Activated CD4-positive, alpha-beta memory T cell treated with anti-CD3 and anti-CD28 coated beads, Interleukin-2, amount 10 ng/mL, durations not matched to agents 7 days and 5 days (primary cell): ENCODE measurements around the gene FSIP1. TPM values are rescaled to one million over a fixed set of nuclear protein-coding genes. Genes with fewer than 3 reads are reported as not detected.
A peak's percentile ranks its signal among the peaks of the same experiment; 100 is the strongest.

Experiments
- CTCF ChIA-PET: fragments of 350-600 bp; sonication (Branson Sonifier 250); formaldehyde crosslinking; loops from one replicate; lab custom pipeline; 2021; ENCODE audit warnings: antibody characterized with exemption, inconsistent platforms; lab: Charles Lee
- POLR2A ChIA-PET: fragments of 350-600 bp; sonication (Branson Sonifier 250); formaldehyde crosslinking; loops from one replicate; lab custom pipeline; 2021; ENCODE audit warnings: antibody characterized with exemption; lab: Charles Lee
- DNase-seq: peaks from one replicate; pipeline ENCODE4 v3.0.0-alpha.2; 2020
- H3K27ac Mint-ChIP-seq: one replicate; pipeline ENCODE4 v1.8.0; 2021; ENCODE audit warnings: mild to moderate bottlenecking, mixed read lengths
- H3K27me3 Mint-ChIP-seq: one replicate; pipeline ENCODE4 v1.8.0; 2021; ENCODE audit warnings: mixed read lengths
- H3K36me3 Mint-ChIP-seq: one replicate; pipeline ENCODE4 v1.8.0; 2021; ENCODE audit warnings: low read depth, mixed read lengths
- H3K4me1 Mint-ChIP-seq: one replicate; pipeline ENCODE4 v1.8.0; 2021; ENCODE audit warnings: mixed read lengths
- H3K4me3 Mint-ChIP-seq: one replicate; pipeline ENCODE4 v1.8.0; 2021; ENCODE audit warnings: mild to moderate bottlenecking, mixed read lengths
- H3K9me3 Mint-ChIP-seq: one replicate; pipeline ENCODE4 v1.8.0; 2021; ENCODE audit warnings: mixed read lengths
- total RNA-seq, 2 experiments: library from RNA; stranded (reverse); gene quantifications; one replicate each; pipeline ENCODE4 v1.2.3, GENCODE V29; 2021

Gene FSIP1
- total RNA-seq, 2 experiments from 2014 or later, result 0.58 to 0.88 TPM

DNA sequence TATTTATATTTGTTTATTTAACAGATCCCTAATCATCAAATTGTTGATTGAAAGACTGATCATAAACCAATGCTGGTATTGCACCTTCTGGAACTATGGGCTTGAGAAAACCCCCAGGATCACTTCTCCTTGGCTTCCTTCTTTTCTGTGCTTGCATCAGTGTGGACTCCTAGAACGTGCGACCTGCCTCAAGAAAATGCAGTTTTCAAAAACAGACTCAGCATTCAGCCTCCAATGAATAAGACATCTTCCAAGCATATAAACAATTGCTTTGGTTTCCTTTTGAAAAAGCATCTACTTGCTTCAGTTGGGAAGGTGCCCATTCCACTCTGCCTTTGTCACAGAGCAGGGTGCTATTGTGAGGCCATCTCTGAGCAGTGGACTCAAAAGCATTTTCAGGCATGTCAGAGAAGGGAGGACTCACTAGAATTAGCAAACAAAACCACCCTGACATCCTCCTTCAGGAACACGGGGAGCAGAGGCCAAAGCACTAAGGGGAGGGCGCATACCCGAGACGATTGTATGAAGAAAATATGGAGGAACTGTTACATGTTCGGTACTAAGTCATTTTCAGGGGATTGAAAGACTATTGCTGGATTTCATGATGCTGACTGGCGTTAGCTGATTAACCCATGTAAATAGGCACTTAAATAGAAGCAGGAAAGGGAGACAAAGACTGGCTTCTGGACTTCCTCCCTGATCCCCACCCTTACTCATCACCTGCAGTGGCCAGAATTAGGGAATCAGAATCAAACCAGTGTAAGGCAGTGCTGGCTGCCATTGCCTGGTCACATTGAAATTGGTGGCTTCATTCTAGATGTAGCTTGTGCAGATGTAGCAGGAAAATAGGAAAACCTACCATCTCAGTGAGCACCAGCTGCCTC is 187.1 kb downstream of the FSIP1 start:
- Mint-ChIP-seq H3K4me1 (peaks cover 7% of the 10 kb centered on the region), H3K36me3 (no peaks in the 10 kb centered on the region), H3K9me3 (no peaks in the 10 kb centered on the region), H3K27me3 (peaks cover 11% of the 10 kb centered on the region), H3K27ac (no peak overlapping the region), H3K4me3 (no peak overlapping the region)
- POLR2A ChIA-PET, result no interaction called here
- DNase-seq, result no peak
- CTCF ChIA-PET, result interaction anchor here (2.4 kb wide), 1 partner anchor 161 kb away, joined by 17 read pairs; no protein-coding TSS in a partner anchor

DNA sequence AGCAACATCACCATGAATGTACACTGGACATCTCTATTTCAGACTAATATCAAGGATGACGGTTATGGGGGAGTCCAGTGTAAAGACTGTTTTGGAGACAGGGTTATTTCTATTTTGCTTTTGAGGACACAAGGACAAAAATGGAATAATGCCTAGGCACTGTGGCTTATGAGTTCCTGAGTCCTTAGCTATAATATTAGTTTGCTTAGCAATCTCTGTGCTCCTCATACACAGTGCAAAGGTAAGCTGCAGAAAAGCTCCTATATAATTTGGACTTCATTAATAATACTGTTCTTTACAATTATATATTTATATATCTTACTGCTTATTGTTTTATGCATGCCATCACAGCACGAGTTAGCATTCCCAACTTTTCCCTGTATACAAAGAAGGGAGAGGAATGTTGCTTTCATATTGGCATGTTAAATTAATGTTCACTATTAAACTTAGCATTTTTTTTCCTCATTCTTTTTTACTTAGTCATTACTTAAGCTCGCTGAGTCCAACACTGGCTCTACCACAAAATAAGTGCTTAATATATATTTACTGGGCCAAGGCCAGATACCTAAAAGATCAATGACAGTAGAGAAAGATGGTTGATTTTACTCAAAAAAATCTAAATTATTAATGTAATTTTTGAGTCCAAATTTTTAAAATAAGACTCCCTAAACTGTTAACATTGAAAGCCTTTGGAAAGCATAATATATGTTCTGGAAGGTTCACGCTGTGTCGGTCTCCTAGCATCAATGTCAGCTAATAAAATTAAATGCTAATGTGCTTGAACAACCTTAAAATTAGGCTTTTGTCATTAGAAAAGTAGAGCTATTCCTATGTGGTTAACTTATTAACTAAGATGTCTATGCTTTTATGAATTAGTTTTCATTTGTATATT is 187.9 kb downstream of the FSIP1 start:
- no peaks in the 10 kb centered on the region for H3K9me3 Mint-ChIP-seq
- no peaks in the 10 kb centered on the region for H3K36me3 Mint-ChIP-seq
- peaks cover 11% of the 10 kb centered on the region for H3K27me3 Mint-ChIP-seq
- no peak overlapping the region for H3K4me3 Mint-ChIP-seq
- peaks cover 7% of the 10 kb centered on the region for H3K4me1 Mint-ChIP-seq
- ChIA-PET POLR2A (interaction anchor here (0.9 to 1.2 kb wide), 2 partner anchors 10 to 29 kb away, joined by 3 to 4 read pairs; no protein-coding TSS in a partner anchor), CTCF (interaction anchor here (0.7 to 2.4 kb wide), 3 partner anchors 14 to 162 kb away, joined by 3 to 17 read pairs (median 4); partner anchors contain the start of gene THBS1)
- no peak overlapping the region for H3K27ac Mint-ChIP-seq
- DNase-seq, result no peak

DNA sequence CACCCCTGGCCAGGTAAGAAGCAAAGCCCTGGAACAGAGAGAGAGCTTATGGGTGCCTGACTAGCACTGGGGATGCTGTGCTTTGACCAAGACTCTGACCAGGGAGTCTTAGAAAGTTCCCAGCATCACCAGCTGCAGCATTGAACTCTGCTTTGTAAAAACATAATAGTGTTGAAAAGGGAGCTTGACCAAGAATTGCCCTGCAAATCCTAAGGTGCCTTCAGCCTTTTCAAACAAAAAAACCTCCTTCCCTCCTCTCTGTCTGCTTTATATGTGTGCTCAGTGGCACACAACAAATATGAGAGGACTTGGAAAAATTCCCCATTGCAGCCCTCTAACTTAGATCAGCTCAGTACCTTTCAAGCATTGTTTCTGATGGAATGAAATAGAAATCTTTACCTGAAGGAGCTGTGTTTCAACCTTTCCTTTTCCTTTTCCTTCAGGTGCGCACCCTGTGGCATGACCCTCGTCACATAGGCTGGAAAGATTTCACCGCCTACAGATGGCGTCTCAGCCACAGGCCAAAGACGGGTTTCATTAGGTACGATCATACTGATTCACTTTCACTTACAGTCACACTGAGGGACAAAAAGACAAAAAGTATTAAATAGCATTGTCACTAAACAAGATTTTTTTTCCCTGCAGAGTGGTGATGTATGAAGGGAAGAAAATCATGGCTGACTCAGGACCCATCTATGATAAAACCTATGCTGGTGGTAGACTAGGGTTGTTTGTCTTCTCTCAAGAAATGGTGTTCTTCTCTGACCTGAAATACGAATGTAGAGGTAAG is 188.8 kb downstream of the FSIP1 start:
- H3K4me1 Mint-ChIP-seq, result peaks cover 7% of the 10 kb centered on the region
- ChIA-PET CTCF (interaction anchor here (0.7 to 2.4 kb wide), 5 partner anchors 13 to 163 kb away, joined by 3 to 17 read pairs (median 4); partner anchors contain the start of gene THBS1), POLR2A (interaction anchor here (0.9 to 1.2 kb wide), 2 partner anchors 11 to 29 kb away, joined by 3 to 4 read pairs; no protein-coding TSS in a partner anchor)

DNA sequence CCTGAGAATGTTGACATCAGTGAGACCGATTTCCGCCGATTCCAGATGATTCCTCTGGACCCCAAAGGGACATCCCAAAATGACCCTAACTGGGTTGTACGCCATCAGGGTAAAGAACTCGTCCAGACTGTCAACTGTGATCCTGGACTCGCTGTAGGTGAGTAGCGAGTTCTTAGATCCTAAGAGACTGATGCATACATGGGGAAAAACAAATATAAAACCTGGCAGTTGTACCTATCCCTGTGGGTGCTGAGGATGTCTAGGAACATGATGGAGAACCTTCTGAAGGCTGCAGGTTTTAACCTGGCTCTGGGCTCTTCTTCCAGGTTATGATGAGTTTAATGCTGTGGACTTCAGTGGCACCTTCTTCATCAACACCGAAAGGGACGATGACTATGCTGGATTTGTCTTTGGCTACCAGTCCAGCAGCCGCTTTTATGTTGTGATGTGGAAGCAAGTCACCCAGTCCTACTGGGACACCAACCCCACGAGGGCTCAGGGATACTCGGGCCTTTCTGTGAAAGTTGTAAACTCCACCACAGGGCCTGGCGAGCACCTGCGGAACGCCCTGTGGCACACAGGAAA is 189.5 kb downstream of the FSIP1 start:
- POLR2A ChIA-PET, result interaction anchor here (1.2 kb wide), 1 partner anchor 30 kb away, joined by 4 read pairs; no protein-coding TSS in a partner anchor
- H3K4me1 Mint-ChIP-seq, result peaks cover 7% of the 10 kb centered on the region
- CTCF ChIA-PET, result interaction anchor here (0.9 to 2.4 kb wide), 3 partner anchors 13 to 164 kb away, joined by 3 to 17 read pairs (median 5); no protein-coding TSS in a partner anchor
- no peak overlapping the region for H3K27ac Mint-ChIP-seq
- H3K27me3 Mint-ChIP-seq, result peaks cover 7% of the 10 kb centered on the region
- no peak overlapping the region for H3K4me3 Mint-ChIP-seq
- no peaks in the 10 kb centered on the region for H3K36me3 Mint-ChIP-seq
- DNase-seq, result no peak
- no peaks in the 10 kb centered on the region for H3K9me3 Mint-ChIP-seq

More for the DNA sequence above, 188.8 kb downstream of the FSIP1 start:
- Mint-ChIP-seq H3K9me3 (no peaks in the 10 kb centered on the region), H3K27ac (no peak overlapping the region), H3K4me3 (no peak overlapping the region), H3K27me3 (peaks cover 7% of the 10 kb centered on the region), H3K36me3 (no peaks in the 10 kb centered on the region)
- DNase-seq, result peak; percentile 51

DNA sequence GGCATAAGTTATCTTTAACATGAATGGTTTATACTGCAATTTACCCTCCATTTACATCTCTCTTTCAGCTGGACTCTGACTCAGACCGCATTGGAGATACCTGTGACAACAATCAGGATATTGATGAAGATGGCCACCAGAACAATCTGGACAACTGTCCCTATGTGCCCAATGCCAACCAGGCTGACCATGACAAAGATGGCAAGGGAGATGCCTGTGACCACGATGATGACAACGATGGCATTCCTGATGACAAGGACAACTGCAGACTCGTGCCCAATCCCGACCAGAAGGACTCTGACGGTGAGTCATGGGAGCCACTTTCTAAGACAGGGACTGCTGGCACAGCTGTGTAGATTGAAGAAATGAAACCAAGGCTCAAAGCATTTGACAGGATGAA is 190.1 kb downstream of the FSIP1 start:
- H3K4me3 Mint-ChIP-seq, result no peak overlapping the region
- H3K4me1 Mint-ChIP-seq, result peaks cover 7% of the 10 kb centered on the region
- H3K27ac Mint-ChIP-seq, result no peak overlapping the region
- no peaks in the 10 kb centered on the region for H3K36me3 Mint-ChIP-seq
- CTCF ChIA-PET, result interaction anchor here (1.0 to 1.5 kb wide), 3 partner anchors 9 to 165 kb away, joined by 3 to 7 read pairs (median 3); no protein-coding TSS in a partner anchor
- peaks cover 7% of the 10 kb centered on the region for H3K27me3 Mint-ChIP-seq
- POLR2A ChIA-PET, result no interaction called here
- no peak for DNase-seq
- H3K9me3 Mint-ChIP-seq, result no peaks in the 10 kb centered on the region

DNA sequence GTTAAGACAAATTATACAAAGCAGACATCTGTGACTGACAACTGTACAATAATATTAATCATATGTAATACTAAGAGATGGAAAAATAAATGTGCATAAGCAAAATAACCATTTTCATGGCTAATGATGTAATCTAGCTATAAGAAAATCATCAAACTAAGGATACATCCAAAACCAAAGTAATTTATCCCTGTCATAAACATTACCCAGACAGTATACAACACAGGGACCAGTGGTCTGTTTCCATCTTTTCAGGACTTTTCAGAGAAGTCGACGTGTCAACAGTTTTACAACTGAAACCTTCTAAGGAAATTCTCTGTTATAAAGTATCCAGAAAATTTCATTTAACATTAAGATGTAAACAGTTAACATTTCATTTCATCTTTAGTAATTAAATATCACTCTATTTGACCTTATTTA is 190.7 kb downstream of the FSIP1 start:
- H3K4me3 Mint-ChIP-seq, result no peak overlapping the region
- no peaks in the 10 kb centered on the region for H3K36me3 Mint-ChIP-seq
- no peak for DNase-seq
- no peaks in the 10 kb centered on the region for H3K9me3 Mint-ChIP-seq
- peaks cover 7% of the 10 kb centered on the region for H3K27me3 Mint-ChIP-seq
- H3K27ac Mint-ChIP-seq, result no peak overlapping the region
- ChIA-PET CTCF (interaction anchor here (1.0 to 1.5 kb wide), 4 partner anchors 9 to 281 kb away, joined by 3 to 7 read pairs (median 3); no protein-coding TSS in a partner anchor), POLR2A (no interaction called here)
- H3K4me1 Mint-ChIP-seq, result peaks cover 7% of the 10 kb centered on the region

DNA sequence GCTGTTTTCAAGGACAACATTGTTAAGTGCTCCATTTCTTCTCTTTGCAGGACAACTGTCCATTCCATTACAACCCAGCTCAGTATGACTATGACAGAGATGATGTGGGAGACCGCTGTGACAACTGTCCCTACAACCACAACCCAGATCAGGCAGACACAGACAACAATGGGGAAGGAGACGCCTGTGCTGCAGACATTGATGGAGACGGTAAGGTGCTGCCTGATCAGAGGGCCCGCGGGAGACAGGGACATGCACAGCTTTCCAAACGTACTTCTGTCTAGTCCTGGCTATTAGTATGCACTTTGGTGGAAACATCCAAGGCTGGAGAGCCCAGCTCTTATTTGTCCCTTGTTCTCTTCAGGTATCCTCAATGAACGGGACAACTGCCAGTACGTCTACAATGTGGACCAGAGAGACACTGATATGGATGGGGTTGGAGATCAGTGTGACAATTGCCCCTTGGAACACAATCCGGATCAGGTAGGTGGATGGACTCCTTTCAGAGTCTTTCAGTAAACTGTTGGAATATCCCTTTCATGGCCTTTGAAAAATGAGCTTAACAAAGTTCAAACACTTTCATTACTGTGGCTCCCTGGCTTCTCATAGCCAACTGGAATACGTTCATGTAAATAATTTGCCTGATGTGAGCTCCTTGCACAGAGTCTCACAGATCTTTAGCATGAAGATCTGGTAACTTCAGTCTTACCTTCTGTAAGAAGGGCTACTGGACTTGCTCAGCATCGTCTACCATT is 191.3 kb downstream of the FSIP1 start:
- POLR2A ChIA-PET, result no interaction called here

DNA sequence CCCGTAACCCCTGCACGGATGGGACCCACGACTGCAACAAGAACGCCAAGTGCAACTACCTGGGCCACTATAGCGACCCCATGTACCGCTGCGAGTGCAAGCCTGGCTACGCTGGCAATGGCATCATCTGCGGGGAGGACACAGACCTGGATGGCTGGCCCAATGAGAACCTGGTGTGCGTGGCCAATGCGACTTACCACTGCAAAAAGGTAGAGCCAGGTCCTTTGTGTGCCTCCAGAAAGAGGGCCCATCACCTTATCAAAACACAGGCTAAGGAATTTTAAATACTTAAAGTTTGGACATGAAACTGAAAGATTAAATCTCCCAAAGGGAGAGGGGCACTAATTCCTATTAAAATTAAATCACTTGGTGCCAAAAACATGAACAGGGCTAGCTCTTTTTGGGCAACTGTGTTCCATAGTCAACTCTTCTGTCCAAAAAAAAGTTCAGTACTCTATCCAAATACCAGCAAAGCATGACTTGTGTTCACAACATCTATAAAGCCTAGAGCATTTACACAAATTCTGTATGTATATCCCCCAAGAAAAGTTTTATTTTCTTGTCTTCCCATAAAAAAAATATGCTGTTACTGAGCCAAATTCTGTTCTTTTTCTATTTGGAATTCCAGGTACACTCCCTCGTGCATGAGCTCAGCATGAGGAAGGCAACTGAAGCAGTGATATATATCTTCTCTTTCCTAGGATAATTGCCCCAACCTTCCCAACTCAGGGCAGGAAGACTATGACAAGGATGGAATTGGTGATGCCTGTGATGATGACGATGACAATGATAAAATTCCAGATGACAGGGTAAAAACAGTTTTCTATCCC is 192.6 kb downstream of the FSIP1 start:
- DNase-seq, result no peak
- H3K4me1 Mint-ChIP-seq, result peaks cover 11% of the 10 kb centered on the region
- H3K27me3 Mint-ChIP-seq, result peaks cover 7% of the 10 kb centered on the region
- ChIA-PET CTCF (interaction anchor here (1.1 to 1.6 kb wide), 2 partner anchors 16 to 167 kb away, joined by 3 to 5 read pairs; no protein-coding TSS in a partner anchor), POLR2A (no interaction called here)
- no peaks in the 10 kb centered on the region for H3K9me3 Mint-ChIP-seq
- H3K4me3 Mint-ChIP-seq, result no peak overlapping the region
- H3K36me3 Mint-ChIP-seq, result no peaks in the 10 kb centered on the region
- no peak overlapping the region for H3K27ac Mint-ChIP-seq

More for the DNA sequence above, 191.3 kb downstream of the FSIP1 start:
- Mint-ChIP-seq H3K27me3 (peaks cover 7% of the 10 kb centered on the region), H3K9me3 (no peaks in the 10 kb centered on the region), H3K36me3 (no peaks in the 10 kb centered on the region), H3K4me3 (no peak overlapping the region), H3K4me1 (peaks cover 7% of the 10 kb centered on the region), H3K27ac (no peak overlapping the region)
- DNase-seq, result no peak
- CTCF ChIA-PET, result interaction anchor here (1.0 to 1.6 kb wide), 5 partner anchors 8 to 282 kb away, joined by 3 to 7 read pairs (median 3); no protein-coding TSS in a partner anchor

DNA sequence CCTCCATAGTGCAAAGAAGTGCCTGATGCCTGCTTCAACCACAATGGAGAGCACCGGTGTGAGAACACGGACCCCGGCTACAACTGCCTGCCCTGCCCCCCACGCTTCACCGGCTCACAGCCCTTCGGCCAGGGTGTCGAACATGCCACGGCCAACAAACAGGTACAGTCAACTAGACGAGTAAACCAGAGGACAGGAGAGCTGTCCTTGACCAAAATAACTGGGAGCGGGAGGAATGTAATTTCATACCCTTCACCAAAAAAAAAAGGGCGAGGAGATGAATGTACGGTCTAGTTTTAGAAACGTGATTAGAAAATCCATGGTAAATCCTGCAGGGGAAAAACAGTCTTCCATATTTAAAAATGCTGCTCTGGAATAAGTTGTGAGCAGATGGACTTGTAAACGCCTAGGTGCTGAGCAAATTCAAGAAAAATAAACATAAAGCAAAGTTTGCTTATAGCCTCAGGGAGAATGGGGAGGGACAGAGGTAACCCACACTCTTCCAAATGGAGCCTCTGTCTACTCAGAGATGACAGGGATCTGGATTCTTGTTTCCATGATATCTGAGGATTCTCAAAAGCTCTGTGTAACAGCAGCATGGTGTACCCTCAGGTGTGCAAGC is 193.3 kb downstream of the FSIP1 start:
- no peak overlapping the region for H3K4me3 Mint-ChIP-seq
- ChIA-PET CTCF (interaction anchor here (1.1 to 1.6 kb wide), 2 partner anchors 16 to 168 kb away, joined by 3 to 5 read pairs; no protein-coding TSS in a partner anchor), POLR2A (no interaction called here)
- H3K4me1 Mint-ChIP-seq, result peaks cover 13% of the 10 kb centered on the region
- peaks cover 7% of the 10 kb centered on the region for H3K27me3 Mint-ChIP-seq
- no peaks in the 10 kb centered on the region for H3K36me3 Mint-ChIP-seq
- no peak for DNase-seq
- no peak overlapping the region for H3K27ac Mint-ChIP-seq
- H3K9me3 Mint-ChIP-seq, result no peaks in the 10 kb centered on the region

DNA sequence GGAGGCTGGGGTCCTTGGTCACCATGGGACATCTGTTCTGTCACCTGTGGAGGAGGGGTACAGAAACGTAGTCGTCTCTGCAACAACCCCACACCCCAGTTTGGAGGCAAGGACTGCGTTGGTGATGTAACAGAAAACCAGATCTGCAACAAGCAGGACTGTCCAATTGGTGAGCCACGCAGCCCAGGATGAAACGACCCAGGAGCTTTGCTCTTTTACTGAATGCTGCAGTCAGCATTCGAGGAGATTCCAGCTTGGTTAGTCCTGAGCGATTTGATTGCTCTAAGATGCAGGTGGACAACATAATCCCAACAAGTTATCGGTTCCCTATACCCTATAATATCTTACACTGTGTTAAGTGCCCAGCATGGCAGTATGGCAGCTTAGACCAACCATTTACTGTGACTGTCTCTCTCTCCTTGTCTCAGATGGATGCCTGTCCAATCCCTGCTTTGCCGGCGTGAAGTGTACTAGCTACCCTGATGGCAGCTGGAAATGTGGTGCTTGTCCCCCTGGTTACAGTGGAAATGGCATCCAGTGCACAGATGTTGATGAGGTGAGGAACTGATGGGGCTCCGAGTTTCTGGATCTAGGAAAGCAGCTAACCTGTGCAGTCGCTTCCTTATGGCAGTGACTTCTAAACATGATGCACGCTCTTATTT is 194.0 kb downstream of the FSIP1 start:
- Mint-ChIP-seq H3K4me1 (peaks cover 7% of the 10 kb centered on the region), H3K4me3 (no peak overlapping the region), H3K36me3 (no peaks in the 10 kb centered on the region), H3K27ac (no peak overlapping the region), H3K27me3 (peaks cover 7% of the 10 kb centered on the region), H3K9me3 (no peaks in the 10 kb centered on the region)
- no peak for DNase-seq
- ChIA-PET CTCF (no interaction called here), POLR2A (no interaction called here)
